HG02588 (cell line): Measurements from ENCODE around the gene EFCAB13.

Experiments
- ATAC-seq: cut with Tn5 transposase; IDR thresholded peaks from one replicate; pipeline ENCODE4 v1.9.1; 2021; ENCODE audit warnings: mild to moderate bottlenecking, moderate library complexity; ENCODE audit not compliant: unreplicated experiment

EFCAB13 gene

DNA sequence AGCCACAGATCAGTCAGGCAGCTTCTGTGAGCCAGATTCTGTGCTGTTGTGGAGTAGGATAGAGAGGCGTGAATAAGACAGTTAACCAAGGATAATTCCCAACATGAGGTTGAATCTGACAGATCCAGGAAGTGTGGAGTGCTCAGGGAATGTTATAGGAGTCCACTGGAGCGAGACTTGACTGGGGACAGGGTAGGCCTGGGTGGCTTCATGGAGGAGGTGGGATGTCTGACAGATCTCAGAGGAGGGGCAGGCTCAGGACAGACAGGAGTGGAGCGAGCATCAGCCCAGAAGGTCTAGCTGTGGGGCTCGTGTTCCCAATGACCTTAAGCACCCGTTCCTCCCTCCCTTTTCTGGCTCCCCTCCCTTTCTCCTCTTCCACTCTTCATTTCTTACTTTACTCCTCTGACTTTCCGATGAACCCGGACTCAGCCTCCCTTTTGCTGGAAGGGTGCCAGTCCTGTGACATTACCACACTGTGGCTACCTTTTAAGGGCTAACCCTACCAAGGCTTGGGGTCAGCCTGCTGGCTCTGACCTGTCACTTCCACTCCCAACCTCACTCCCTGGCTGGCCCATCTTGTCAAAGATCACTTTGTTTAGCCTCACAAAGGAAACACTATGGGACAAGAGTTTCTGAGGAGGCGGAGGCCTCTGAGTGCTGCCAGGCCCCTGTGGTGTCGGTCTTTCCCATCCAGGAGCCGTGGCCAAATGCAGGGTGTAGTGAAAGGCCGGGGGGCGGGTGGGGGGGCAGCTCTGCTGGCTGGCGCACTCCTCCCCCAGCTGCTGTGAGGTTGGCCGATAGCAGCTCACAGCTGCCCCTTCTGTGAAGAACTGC is 28.5 kb upstream of the EFCAB13 start:
- ATAC-seq = no peak

DNA sequence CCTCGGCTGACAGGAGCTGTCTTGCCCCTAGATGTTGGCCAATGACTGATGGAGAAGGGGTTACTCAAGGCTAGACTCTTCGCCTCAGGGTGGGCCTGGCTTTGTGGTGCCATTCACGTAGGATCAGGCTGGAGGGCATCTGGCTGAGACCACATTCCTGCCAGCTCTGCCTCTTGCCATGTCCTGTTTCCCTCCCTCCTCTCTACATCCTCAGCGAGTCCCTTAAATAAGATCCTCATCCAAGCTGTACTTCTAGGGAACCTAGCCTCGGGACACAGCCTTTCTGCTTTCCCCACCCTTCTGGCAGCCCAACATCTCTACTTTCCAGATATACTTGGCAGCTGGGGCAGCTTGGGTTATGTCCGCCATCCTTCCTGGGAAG is 27.9 kb upstream of the EFCAB13 start:
- no peak for ATAC-seq

DNA sequence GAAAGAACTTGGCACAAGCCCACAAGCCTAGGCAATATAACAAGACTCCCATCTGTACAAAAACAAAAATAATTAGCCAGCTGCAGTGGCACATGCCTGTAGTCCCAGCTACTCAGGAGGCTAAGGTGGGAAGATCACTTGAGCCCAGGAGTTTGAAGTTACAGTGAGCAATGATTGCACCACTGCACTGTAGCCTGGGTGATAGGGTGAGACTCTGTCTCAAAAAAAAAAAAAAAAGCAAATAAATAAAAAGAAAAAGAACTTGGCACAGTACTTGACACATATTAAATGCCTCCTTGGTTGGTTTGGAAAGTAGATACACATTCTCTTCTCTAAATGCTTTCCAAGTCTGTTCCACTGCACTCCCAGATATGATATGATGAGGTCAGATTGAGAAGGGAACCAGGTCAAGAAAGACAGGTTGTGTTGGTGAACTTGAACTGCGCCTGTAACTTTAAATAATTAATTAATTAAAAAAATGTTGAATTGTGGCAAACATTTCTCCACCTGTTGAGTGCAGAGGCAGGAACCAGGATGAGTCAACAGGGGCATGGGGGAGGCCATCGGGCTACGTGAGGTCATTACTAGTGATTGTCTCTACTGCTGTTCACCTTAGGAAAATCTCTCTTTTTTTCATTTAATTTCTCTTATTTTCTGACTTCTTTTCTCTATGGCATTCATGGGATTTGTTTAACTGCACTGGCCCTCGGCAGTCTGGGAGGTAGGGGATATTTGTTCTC is 25.9 kb upstream of the EFCAB13 start:
- ATAC-seq = no peak

DNA sequence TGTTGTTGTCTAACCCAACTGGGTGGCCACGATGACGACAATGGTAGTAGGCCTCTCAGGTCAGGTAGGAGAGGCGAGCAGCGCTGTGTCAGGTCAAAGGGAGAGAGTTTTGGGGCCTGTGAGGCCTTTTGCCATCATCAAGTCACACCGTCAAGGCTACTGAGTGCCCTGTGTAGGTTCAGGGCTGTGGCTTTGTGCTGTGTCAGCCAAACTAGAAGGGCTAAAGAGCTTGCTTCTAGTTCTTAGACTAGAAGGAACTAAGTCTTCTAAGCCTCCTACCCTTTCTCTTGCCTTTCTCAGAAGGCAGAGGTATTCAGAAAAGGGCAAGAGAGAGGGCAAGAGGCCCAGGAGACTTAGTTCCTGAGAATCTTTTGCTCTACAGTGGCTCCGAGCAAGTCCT is 25.0 kb upstream of the EFCAB13 start:
- no peak for ATAC-seq

DNA sequence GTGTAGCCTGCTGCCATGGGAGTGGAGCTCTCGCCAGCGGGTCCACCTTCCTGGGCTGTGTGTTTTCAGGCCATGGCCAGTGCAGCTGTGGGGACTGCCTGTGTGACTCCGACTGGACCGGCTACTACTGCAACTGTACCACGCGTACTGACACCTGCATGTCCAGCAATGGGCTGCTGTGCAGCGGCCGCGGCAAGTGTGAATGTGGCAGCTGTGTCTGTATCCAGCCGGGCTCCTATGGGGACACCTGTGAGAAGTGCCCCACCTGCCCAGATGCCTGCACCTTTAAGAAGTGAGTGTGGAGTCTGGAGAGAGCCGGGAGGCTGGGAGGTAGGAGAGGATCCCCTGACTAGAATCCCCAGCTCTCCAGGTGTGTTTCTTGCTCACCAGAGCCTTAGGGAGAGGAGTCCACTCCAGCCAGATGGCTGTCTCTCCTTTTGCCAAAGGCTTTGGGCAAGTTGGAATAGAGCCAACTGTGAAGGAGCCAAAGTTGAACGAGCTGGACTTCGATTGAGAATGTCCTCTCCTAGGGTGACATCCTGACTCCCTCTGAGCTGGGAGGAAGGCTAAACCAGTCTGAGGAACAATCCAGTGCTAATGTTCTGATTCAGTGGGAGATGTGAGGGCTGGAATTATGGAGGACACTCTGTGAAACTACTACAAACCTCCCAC is 24.4 kb upstream of the EFCAB13 start:
- no peak for ATAC-seq

DNA sequence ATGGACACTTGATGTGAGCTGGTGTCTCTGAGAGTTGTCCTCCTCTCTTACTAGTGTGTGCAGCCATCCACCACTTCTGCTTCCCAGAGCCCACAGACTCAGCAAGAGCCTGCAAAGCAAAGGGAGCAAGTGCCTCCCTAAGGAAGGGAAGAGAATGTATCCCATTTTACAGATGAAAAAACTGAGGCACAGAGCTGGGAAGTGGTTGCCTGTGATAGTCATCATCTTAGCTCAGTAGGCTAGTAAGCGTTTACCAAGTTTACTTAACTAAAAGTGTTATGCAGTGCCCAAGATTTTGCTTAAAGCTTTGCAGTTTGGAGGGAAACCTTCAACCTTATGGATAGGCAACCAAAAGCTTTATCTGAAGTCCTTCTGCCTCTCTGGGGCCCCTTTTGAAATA is 23.0 kb upstream of the EFCAB13 start:
- ATAC-seq = no peak

DNA sequence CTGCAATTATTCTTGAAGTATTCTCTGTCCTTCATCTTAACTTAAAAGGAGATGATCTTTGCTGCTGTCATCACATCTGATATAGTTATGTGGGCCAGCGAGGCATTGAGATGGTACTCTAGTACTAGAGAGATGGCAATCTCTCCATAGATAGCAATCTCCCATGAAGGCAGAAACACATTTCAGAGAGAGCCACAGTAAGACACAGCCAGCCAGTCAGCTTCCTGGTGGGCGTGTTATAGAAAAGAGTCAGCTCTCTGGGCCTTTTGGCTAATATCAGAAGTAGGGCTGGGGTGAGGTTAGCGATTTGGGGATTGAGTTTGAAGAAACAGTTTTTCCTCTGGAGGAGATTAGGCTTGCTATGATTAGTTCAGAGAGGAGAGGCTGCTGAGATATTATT is 22.6 kb upstream of the EFCAB13 start:
- ATAC-seq = no peak

DNA sequence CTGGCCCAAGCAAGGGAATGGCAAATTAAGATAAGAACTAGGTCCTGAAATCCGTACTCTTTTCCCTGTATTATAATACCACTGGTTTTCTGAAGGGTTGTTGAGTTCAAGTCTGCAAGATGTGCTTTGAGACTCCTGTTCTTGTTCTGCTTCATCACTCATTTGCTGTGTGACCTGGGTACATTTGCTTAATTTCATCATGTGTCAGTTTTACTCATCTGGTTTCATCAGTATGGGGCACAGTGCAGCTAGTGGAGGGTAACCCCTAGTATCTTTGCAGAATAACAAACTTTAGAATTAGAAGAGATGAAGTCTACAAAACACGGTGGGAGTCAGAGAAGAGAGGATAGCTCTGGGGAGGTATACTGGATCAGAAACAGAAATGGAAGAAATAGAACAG is 21.9 kb upstream of the EFCAB13 start:
- ATAC-seq = no peak

DNA sequence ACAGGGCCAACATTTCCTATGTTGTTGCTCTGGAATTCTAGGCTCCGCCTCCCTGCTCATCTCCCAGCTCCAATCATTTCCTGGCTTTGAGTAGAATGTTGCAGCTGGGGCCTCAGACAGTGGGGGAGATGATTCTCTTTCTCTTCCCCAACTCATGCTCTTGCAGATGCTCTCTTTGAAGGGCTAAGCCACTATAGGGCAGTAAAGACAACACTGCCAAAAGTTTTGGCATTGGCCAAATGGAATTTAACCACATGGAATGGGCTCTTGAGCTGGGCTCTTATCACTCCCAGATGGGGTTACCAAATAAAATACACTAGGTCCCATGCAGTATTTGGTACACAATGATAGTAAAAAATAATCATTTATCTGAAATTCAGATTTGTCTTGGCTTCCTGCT is 19.6 kb upstream of the EFCAB13 start:
- no peak for ATAC-seq

DNA sequence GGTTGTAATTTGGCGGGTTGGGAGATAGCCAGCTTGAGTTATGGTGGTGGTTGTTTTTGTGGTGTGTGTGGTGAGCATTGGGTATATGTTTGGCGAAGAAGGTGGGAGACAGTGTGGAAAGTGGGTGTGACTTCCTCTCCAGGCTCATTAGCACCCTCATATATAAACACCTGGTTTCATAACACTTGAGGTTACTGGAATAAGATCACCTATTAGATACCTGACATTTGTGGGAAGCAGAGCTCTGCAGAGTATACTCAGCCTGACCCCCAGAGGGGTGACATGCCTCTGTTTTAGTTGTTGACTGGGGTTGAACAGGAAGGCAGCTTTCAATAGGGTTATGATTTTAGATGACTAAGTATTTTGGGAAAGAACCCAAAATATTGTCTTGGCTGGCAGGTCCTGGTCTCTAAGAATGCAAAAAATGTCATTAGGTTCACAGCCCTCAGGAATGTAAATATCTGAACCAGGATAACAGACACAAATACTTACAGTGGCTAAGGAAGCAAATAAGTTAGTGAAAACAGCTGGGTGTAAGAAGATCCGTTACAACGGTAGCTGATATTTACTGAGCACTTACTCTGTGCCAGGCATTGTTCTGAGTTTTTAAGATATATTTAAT is 18.3 kb upstream of the EFCAB13 start:
- no peak for ATAC-seq

DNA sequence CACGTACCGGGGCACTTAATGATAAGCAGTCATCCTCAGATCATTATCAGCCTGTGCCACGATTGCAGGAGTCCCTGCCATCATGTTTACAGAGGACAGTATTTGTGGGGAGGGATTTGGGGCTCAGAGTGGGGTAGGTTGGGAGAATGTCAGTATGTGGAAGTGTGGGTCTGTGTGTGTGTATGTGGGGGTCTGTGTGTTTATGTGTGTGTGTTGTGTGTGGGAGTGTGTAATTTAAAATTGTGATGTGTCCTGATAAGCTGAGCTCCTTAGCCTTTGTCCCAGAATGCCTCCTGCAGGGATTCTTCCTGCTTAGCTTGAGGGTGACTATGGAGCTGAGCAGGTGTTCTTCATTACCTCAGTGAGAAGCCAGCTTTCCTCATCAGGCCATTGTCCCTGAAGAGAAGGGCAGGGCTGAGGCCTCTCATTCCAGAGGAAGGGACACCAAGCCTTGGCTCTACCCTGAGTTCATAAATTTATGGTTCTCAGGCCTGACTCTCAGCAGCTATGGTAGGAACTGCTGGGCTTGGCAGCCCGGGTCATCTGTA is 13.5 kb upstream of the EFCAB13 start:
- no peak for ATAC-seq

DNA sequence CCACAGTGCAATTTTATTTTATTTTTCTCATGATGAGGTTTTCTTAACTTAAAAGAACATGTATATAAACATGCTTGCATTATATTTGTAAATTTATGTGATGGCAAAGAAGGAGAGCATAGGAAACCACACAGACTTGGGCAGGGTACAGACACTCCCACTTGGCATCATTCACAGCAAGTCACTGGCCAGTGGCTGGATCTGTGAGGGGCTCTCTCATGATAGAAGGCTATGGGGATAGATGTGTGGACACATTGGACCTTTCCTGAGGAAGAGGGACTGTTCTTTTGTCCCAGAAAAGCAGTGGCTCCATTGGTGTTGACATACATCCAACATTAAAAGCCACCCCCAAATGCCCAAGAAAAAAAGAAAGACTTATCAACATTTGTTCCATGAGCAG is 12.3 kb upstream of the EFCAB13 start:
- ATAC-seq = no peak

DNA sequence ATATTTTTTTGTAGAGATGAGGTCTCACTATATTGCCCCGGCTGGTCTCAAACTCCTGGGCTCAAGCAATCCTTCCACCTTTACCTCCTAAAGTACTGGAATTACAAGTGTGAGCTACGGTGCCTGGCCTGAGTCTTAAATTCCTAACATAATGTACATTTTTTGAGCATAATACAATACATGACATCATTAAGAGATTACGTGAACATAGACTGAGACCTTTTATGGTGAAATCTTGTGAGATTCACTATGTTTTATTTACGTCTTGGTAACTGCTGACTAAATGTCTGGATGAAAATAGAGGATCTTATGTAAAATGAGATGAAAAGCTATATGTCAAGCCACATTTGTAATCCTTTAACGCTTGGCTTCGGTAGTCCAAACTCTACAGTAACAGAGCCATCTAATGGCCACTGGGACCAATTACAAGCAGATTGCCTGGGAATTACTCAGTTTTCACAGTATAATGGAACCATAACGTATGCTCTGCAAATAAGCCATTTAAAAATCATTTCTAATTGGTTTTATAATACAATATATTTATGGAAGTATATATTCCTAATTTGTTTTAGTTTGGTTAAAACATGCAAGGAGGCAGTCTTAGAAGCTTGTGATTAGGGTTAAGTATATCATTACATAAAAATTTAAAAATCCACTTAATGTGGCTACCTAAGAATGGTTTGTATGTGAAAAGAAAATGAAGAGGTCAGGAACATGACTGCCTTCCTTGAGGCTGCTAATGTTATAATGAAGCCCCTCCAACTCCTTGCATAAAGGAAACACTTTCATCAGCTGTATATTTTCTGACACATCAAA is 8.1 kb upstream of the EFCAB13 start:
- no peak for ATAC-seq

DNA sequence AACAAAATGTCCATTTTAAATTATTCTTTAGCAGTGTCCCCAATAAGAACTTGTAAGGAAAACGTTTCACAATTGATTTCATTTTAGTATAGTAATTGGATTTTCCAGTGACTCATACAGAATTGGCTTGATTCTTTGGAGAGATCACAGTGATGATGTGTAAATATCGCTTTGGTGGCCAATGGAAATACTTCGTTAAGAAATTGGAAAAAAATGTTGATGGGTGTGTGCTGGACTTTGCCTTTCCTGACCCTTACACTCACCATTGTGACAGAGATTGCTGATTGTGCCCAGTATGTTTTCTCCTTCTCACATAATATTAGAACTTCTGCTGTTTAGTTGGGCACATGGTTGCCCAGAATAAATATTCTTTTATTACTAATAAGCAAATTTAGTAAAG is 7.4 kb upstream of the EFCAB13 start:
- no peak for ATAC-seq

DNA sequence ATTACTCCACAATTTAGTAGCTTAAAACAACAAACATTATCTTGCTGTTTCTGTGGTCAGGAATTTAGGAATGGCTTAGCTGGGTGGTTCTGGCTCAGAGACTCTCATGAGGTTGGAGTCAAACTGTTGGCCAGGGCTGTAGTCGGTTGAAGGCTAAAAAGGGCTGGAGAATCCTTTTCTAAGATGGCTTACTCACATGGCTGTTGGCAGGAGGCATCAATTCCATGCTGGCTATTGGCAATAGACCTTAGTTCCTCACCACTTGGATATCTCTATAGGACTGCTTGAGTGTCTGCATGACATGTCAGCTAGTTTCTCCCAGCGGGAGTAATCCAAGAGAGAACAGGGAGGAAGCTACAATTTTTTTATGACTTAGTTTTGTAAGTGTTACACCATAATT is 6.6 kb upstream of the EFCAB13 start:
- no peak for ATAC-seq

DNA sequence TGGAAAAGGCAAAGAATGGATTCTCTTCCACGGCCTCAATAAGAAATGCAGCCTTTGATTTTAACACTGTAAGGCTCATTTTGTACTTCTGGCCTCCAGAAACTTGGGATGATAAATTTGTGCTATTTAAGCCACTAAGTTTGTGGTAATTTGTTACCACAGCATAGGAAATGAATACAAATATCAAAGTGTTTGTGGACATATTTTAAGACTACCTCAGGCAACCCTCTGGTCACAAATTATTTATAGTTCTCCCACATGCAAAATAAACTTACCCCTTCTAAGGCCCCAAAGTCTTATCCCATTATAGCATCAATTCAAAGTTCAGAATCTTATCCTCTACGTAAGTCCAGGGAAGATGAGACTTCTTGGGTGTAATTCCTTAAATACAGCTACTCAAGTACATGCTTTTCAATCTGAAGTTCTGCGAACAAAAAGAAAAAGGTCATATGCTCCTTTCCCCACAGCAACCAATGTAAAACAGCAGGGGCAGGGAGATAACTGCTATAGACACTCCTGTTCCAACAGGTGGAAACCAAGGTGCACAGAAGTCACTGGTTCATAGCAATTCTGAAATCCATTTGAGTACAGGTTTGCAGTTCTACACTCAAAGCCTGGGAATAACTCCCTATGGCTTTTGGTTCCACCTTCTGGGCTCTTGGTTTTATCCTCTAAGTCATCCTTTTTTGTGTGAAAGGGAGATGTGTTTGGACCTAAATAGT is 5.4 kb upstream of the EFCAB13 start:
- ATAC-seq = no peak

DNA sequence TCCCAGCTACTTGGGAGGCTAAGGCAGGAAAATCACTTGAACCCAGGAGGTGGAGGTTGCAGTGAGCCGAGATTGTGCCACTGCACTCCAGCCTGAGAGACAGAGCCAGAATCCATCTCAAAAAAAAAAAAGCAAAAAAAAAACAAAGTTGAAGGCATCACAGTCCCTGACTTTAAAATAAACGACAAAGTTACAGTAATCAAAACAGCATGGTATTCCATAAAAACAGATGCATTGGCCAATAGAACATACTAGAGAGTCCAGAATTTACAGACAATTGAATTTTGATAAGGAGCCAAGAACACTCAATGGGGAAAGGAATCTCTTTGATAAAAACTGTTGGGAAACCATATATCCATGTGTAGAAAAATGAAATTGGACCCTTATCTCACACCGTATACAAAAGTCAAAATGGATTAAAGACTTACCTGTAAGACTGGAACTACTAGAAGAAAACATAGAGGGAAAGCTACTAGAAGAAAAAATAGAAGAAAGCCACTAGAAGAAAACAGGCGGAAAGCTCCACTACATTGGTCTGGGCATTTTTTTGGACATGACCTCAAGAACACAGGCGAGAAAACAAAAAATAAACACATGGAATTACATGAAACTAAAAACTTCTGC is 2.8 kb upstream of the EFCAB13 start:
- no peak for ATAC-seq

DNA sequence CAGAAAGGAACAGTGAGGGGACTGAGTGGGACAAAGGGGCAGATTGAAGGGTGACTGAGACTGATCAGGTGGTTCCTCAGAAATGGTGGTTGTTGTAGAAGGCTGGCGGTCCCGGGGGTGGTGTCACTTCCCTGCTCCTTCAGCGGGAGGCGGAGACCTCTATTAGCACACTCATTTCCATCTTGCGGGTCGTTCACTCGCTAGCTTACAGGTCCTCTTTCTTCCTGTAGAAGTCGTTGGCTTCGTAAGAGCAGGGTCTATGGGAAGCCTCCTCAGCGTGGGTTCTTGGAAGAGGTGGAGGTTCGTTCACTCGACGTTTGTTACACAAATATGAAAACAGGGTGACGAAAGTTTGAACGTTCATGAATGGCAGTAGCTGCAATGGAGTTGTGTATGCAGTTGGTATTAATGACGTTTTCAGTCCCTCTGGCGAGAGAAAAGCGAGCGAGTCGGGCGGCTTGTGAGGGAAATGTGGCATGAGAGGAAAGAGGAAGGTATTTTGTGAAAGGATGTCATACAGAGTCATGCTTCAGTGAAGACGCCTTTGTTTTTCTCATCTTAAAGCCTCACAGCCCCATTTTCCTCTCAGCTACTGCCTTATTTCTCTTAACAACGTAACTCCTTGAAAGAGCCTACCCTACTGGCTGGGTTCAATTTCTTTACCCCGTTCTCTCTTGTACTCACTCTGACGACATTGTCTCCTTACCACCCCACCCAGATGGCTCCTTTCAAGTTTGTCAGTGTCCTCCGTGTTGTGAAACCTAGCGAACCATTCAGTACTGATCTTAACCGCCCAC is 667 bp downstream of the EFCAB13 start:
- peak; percentile 31 for ATAC-seq
